GM10847 (cell line): Measurements from ENCODE around the gene VPS8.

Experiments used
- POLR2A ChIP-seq: IDR thresholded peaks from 2 replicates; pipeline ENCODE4 v1.6.1; 2011; ENCODE audit not compliant: insufficient read length; ENCODE audit errors: extremely low read depth

VPS8 gene

DNA sequence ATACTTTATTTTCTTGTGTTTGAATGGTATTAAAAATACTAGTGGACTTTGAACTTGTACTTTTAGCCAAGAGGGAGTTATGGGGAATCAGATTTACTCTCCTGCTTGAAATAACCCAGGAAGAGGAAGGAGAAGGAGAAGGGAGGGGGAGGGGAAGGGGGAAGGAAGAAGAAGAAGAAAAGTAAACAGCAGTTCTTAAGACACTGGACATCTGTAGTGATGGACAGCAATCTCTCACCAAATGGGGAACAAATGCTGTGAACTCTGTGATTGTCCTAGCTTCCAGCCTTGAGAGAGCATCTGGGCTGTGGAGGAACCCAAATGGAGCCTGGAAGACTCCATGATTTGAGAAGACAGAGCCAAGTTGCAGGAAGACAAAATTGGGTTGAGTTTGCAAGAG lies 52.0 kb downstream of the VPS8 start:
- no peak for TF ChIP-seq POLR2A

DNA sequence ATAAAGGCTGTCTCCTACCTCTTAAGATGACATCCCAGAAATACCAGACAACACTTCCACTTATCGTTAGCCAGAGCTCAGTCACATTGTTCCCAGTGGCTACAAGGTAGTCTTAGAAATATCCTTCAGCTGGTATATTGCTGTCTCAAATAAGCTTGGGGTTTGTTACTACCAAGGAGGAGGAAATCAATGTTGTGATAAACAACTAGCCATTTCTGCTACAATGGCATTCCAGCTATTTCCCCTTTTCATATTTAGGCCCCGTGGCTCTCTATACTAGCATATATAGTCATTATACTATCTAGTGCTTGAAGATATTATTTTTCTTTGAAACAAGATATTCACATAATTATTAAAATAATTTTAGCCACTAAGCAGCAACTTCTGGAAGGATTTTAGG lies 56.5 kb downstream of the VPS8 start:
- no peak for TF ChIP-seq POLR2A

DNA sequence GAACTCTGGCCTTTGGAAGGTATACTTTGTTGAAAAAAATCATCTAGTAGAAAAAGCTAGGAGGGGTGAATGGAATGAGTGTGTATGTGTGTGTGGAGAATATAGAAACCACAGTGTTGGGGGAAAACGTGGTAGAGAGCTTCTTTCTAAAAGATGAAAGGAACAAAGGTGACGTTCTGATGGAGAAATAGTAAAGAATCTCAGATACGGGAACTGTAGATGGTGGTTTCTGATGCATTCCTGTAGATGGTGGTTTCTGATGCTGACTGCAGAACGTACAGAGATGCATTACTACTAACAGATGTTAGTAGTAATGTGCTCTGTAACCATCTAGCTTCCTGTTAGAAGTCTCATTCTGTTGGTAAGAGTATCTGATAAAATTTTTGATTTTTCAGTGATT lies 60.2 kb downstream of the VPS8 start:
- TF ChIP-seq POLR2A, result no peak

DNA sequence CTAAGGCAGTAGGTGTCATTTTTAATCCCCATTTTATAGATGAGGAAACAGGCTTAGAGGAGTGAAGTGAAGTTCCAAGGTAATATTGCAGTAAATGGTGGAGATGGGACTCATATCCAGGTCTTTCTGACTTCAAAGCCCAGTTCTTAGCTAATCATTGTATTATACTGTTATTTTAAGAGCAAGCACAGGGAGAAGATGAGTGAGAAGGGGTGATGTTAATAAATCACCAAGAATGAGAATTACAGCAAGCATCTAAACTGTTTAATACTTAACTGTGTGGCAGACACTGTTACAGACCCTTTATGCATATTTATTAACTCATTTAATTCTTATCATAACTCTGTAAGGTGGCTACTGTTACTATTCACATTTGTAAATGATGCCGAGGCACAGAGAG lies 61.2 kb downstream of the VPS8 start:
- TF ChIP-seq POLR2A, result no peak

DNA sequence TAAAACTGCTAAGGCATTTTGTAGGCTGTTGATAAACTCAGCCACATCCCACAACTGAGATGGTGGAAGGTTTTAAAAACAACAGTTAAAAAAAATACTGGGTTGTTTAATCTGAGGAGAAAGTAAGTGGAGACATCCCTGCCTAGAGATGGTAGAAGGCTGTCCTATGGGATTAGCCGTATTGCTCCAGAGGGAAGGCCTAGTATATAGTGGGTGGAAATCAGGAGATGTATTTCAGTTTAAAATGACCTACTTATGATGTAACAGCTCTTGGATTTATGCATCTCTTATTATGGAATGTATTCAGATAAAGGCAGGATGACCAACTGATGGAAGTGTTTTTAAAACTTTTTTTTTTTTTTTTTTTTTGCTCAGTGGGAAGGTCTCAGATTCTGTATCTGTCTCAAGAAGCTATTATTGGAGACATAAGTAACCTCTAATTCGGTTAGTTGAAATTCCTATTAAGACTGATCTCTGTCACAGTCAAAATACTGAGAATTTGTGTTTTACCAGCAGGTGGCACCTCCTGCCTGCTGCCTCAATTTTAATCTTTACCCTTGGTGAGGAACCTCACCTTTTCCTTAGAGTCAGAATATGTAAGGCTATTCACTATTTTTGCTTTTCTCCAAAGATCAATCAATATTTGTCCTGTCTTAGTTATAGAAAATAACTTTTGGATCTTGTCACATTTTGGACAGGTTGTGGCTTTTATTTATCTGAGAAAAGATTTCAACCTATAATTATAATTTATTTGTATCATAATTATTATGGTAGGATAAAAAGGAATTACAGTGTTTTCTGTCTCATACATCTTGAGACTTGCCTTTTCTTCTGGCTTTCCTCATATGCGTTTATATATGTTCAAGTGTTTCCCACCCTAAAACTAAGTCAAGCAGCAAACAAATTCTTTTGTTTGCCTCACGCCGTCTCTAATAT lies 63.0 kb downstream of the VPS8 start:
- no peak for TF ChIP-seq POLR2A

DNA sequence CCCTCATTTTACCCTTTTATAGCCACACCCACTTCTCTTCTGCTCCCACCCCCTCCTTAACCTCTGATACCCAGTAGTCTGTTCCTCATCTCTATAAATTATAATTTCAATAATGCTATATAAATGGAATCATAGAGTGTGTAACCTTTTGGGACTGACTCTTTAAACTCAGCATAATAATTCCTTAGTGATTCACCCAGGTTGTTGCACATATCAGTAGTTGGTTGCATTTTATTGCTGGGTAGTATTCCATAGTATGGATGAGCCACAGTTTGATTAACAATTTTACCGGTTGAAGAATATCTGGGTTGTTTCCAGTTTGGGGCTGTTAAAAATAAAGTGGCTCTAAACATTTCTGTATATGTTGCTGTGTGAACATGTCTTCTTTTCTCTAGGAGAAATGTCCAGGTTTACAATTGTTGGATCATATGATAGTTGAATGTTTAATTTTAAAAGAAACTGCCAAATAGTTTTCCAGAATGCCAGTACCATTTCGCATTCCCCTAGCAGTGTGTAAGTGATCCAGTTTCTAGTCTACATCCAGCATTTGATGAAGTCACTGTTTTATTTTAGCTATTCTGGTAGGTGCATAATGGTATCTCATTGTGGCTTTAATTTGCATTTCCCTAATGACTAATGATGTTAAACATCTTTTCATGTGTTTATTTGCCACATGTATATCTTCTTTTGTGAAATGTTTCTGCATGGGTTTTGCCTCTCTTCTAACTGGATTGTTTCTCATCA lies 68.5 kb downstream of the VPS8 start:
- no peak for TF ChIP-seq POLR2A

DNA sequence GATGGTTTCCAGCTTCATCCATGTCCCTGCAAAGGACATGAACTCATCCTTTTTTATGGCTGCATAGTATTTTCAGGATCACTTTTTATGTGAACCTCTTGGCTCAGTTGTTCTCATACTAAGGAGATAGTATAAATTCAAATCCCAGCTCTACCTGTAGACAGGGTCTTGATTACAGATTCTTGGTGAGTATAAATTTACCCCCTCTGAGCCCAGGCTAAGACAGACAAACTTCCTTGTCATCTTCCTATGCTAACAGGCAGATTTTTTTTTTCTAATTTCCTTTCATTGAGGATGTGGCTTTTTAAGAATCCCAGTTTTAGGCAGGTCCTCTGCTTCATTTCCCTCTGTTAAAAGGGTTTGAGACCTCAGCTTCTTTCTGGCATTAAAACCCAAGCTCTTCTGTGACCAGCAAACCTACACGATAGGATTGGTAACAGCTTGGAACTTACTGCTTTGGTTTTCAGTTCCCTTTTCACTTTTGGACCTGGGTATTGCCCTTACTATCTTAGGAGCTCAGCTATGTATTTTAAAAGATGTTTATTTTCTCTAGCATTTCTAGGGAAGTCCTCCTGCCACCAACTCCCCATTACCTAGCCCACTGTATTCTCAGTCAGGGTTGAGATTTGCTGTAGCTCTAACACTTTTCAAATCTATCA lies 72.5 kb downstream of the VPS8 start:
- no peak for TF ChIP-seq POLR2A

DNA sequence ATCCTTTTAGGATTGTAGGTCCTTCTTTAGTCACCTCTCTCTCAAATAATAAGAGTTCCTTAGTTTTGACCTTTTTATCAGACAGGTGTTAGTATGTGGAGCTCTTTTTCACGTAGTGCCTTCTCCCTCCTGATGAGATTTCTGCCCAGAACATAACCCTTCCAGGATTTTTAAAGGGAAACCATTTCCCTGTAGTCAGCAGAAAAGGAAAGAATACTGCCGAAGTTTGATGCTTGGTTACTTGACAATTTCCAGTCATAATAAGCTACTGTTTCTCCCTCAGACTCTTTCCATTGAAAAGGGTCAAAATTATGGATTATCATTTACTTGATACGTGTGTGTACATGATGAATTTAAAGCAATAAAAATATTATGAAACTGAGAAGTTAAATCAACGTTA lies 73.1 kb downstream of the VPS8 start:
- no peak for TF ChIP-seq POLR2A

DNA sequence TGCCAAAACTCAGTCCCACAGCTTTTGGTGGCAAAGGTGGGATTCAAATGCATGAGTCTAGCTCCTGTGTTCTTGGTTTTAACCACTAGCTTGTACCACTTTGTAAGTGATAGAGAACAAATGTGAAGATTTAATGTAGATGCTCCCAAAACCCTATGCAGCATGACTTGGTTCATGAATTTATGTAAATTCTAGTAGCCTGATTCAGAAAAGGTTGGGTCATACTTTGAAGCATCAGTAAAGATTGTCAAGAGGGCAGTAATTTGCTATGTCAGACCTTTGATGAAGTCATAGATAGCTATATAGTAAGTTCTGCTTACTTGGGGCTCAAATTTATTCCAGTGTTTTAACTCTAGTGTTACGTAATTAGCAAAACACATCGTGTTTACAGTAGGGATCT lies 75.6 kb downstream of the VPS8 start:
- no peak for TF ChIP-seq POLR2A

DNA sequence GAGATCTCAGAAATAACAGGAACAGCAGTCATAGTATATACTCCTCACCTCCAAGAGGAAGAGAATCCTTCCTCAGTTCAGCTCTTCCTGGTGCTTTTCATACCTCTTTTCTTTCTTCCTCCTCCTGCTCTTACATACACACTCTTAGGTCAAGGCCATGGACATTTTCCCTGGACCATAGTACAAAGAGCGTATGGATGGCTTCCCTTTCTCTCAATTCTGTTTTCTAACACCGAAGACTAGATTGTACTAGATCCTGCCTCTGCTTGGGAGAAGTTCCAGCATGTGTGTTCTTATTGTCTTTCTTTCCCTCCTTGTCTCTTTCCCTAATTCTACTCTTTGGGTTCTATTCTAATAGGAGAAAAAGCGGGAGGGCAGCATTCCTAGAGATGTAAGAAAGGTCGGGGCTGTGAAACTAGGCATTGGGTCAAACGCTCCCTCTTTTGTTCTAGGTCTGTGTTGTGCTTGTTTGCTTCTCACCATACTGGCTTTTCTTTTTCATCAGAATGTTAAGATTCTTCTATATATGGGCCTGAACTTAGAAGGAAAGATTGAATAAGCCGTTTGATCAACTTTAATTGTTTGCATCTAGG lies 77.4 kb downstream of the VPS8 start:
- TF ChIP-seq POLR2A, result no peak

DNA sequence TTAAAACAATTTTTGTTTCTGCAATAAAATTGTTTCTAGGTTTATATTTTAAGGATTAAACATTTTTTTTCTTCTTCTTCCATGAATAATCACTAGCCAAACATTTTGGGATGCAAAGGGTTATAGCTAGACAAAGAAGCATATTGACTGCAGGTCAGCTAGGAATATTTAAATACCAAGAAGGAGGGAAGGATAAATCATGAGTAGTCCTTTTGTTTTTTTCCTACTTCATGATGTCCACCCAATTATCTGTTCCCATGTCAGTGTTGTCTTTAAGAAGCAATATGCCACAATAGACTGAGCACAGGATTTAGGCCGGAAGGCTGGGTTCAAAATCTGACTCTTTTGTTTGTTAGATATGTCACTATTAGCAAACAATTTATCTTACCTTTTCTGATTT lies 82.1 kb downstream of the VPS8 start:
- no peak for TF ChIP-seq POLR2A

DNA sequence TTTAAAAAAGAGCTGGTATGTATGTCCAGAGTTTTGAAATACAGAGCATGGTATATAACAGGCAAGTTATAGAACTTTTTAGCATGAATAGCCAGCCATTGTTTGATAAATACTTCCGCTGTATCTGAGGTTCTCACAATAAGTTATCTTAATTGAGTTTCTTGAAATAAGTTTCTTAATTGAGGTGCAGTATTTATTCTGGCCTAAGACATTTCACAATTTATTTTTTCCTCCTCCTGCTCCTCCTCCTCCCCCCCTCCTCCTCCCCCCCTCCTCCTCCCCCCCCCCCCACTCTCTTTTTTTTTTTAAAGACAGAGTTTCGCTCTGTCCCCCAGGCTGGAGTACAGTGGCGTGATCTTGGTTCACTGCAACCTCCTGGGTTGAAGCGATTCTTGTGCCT lies 83.4 kb downstream of the VPS8 start:
- no peak for TF ChIP-seq POLR2A

DNA sequence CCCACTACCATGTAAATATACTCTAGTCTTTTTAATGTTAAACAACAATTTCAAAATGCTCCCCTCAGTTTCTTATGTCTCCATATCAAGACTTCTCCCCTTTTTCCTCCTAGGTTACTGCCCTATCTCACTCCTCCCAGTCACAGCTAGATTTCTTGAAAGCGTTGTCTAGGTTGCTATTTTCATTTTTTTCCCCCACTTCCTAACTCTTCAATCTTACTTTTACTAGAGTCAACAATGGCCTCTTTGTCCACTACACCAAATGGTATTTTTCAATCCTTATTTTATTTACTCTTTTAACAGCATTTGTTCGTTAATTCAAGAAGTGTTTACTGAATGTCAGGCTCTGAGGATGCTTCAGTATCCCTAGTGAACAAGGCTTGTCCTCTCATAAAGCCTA lies 84.4 kb downstream of the VPS8 start:
- TF ChIP-seq POLR2A, result no peak

DNA sequence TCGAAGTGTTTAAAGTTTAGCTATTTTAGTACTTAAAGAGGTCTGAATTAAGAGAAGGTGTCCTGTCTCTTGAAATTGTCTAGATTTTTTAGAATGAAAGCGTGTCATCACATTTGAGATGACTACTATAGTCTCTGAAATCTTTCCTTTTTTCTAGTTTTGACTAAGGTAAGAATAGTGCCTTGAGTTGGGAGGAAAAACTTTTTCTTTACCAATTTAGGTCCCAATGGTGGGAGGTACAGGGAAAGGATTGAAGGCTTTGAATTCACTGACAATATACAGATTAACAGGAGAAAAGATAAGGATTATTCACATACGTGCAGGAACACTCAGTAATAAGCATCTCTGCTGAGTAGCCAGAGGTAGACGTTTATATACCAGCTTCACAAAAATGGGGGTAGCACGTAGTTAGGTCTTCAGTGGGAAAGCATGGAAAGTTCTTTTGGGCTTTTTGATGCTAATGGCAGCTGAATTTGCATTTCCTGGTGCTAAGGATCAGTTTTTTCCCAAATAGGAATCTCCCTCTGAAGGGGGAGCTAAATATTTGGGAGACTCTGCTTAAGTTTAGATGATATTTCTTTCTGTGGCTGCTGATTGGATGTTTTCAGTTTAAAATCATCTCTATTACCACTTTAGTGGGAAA lies 88.1 kb downstream of the VPS8 start:
- TF ChIP-seq POLR2A, result no peak
